ENCODE results near the gene STX16.

DNA sequence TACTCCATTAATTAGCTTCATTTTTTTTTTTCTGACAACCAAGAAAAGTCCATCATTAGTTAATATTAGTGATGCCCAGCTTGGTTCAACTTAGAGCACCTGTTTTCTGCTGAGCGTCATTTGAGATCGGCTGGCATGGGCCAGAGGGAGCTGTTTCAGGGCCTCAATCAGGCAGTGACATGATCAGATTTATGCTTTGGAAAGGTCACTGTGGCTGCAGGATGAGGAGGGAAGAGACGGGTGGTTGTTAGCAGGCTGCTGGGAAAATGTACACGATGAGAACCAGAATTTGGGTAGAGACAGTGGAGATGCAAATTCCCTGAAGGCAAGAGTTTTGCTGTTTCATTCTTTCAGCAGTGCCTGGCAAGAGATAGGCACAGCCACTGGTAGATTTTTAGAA, 4.4 kb upstream of the STX16 start:
- TF ChIP-seq, protein P1, sequence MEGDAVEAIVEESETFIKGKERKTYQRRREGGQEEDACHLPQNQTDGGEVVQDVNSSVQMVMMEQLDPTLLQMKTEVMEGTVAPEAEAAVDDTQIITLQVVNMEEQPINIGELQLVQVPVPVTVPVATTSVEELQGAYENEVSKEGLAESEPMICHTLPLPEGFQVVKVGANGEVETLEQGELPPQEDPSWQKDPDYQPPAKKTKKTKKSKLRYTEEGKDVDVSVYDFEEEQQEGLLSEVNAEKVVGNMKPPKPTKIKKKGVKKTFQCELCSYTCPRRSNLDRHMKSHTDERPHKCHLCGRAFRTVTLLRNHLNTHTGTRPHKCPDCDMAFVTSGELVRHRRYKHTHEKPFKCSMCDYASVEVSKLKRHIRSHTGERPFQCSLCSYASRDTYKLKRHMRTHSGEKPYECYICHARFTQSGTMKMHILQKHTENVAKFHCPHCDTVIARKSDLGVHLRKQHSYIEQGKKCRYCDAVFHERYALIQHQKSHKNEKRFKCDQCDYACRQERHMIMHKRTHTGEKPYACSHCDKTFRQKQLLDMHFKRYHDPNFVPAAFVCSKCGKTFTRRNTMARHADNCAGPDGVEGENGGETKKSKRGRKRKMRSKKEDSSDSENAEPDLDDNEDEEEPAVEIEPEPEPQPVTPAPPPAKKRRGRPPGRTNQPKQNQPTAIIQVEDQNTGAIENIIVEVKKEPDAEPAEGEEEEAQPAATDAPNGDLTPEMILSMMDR (IDR thresholded peaks at IDR 0.05) = no peak
- TF ChIP-seq POLR2A (IDR thresholded peaks at IDR 0.05) = no peak

Data from esophagus squamous epithelium (tissue), 4 donors.